OCI-M1 (cell line): ENCODE data around the gene CCDC12.

ENCODE experiments used
- DNase-seq: peaks from one replicate; lab custom pipeline; 2025; lab: John Stamatoyannopoulos, UW

CCDC12 gene

GRCh38 chr3:46876313-46877300 is 99.9 kb downstream of the CCDC12 start:
- DNase-seq, result no peak

GRCh38 chr3:46875560-46875959 is 101.0 kb downstream of the CCDC12 start:
- no peak for DNase-seq

- DNase-seq, result no peak
These were observed 102.1 kb downstream of the CCDC12 start for GRCh38 chr3:46874430-46874829.

DNA sequence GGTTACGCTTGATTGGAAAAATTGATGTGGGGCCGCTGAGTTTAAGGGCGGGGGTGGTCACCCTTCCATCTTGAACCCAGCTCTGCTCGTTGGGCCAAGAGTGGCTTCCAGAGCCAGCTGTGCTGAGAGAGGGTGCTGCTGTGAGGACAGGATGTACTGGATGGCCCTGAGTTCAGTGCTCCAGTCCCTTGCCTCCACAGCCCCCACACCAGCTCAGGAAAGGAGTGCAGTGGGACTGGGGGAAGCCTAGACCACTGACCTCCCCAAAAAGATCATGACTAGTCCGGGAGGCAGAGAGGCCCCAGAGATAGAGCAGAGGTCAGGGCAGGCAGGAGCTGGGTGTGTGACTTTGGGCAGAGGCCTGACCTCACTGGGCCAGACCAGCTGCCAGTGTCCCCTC is 103.0 kb downstream of the CCDC12 start:
- DNase-seq, result no peak
